IPS-NIHi7 (cell line): ENCODE results near the gene NGLY1.

ENCODE experiments used
- DNase-seq: peaks from one replicate; pipeline ENCODE4 v3.0.0; 2012; ENCODE audit warnings: mixed read lengths; ENCODE audit errors: extremely low spot score

NGLY1 gene

GRCh38 chr3:25782938-25783660, at the start of gene NGLY1:
Gene NGLY1 (minus strand): TSS chr3:25783443. CDS start chr3:25783390, 53 bp downstream.
- peak; percentile 92 for DNase-seq

DNA sequence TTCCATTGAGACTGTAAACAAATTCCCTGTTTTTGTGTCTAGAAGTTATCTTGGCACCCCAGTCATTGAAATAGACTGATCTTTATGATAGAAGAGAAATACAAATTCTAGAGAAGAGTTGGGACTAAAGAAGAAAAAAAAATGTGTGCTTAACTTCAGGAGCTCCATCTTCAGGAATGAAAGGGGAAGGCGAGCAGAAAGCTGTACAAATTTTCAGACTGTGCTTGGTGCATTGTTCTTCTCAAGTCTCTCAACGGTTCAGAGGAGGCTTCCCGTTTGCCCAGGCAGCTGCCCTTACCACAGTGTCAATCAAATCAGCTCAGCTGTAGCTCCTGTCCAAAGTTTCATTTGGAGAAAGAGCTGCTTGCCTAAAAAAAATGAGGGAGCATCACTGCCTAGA, 48.3 kb upstream of the NGLY1 start:
- peak; percentile 16 for DNase-seq

- DNase-seq: no peak
Observed at GRCh38 chr3:25830373-25831280, 47.4 kb upstream of the NGLY1 start.

DNA sequence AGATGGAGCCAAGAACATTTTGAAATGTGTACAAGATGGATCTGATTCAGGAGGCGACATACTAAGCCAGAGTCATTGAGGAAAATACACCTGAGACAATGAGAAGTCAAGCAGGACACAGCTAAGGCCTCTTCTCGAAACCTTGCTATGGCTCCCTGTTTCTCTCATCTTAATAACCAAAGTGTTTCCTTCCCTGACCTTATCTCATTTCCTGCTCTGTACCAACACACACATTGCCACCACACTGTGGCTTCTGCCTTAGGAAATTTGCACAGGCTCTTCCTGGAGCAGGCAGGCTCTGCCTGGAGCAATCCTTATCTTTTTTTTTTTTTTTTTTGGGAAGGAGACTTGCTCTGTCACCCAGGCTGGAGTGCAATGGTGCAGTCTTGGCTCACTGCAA, 43.3 kb upstream of the NGLY1 start:
- no peak for DNase-seq

DNA sequence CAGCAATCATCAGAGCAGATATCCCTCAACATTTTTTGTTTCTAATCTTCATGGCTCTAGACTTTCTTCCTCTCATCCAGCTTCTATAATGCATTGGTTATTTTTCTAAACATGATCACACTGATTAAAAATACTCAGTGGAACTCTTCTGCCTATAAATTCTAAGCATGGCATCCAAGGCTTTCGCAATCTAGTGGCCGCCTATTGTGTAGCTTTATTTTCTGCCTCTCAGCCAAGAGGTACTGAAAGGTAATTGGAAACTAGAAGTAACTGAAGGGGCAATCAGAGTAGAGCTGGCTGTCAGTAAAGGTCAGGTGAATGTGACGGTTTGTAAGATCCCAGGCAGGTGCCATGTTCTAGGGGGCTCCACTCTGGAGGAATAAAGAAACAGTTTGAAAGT, 40.1 kb upstream of the NGLY1 start:
- DNase-seq: no peak

GRCh38 chr3:25821746-25822573, 38.7 kb upstream of the NGLY1 start:
- DNase-seq: no peak

DNA sequence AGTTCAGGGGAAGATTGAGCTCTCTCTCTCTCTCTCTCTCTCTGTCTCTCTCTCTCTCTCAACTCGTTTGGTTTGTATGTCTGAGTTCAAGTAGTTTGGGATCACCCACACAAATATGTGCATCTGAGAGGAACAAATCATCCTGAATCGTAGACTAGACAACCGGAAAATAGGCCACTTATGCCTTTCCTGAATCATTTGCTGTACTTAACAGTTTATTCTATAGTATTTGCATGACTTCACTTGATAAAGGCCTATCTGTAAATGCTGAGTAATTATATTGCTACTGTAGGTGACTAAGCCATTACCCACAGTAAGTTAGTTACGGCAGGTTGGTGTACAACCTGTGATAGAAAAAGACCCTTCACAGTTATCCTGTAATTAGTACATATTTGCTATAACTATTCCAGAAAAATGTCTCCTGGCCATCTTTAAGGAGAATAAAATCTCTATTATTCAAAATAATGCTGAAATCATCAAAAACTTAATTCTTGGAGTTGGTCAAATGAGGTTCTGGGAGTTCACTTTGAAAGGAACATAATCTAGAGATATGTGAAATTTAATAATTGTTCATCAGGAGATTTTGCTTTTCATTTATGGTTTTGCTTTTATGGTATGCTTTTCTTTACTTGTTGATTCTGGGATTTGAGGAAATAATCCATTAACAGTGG, 37.7 kb upstream of the NGLY1 start:
- no peak for DNase-seq

DNA sequence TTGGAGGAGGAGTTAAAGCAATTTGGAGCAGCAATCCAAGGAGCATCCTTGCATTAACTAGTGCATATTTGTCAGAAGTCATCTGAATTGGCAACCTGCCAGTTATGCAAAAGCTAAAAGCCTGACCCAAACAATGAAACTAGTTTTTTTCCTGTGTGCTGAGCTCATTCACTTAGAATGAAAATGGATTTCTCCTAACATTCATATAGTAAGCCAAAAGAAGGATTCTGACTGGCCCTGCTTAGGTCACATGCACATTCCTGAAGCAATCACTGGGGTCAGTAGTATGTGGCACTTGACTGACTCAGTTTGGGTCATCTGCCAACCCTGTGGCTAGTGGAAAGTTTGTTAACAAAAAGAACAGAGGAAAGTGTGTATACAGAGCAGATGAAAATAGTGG, 37.1 kb upstream of the NGLY1 start:
- peak; percentile 10 for DNase-seq

GRCh38 chr3:25818335-25818734, 35.1 kb upstream of the NGLY1 start:
- DNase-seq: no peak

DNA sequence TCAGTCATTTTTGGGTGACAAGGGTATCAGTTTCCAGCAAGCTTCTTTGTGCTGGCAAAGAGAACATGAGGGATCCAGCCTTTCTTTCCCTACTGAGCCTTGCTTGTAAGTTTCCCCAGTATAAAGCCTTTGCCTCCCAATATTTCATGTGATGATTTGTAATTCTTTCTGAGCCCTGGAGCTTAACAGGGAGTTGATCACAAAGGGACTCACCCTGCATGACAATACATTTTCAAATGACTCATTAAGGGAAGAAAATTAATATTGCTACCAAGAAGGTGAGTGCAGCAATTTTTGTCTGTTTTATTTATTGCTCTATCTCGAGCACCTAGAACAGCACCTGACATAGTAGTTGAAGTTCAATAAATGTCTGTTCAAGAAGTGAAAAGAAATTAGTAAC, 34.4 kb upstream of the NGLY1 start:
- DNase-seq: no peak

GRCh38 chr3:25817107-25817506, 33.9 kb upstream of the NGLY1 start:
- DNase-seq: no peak

DNA sequence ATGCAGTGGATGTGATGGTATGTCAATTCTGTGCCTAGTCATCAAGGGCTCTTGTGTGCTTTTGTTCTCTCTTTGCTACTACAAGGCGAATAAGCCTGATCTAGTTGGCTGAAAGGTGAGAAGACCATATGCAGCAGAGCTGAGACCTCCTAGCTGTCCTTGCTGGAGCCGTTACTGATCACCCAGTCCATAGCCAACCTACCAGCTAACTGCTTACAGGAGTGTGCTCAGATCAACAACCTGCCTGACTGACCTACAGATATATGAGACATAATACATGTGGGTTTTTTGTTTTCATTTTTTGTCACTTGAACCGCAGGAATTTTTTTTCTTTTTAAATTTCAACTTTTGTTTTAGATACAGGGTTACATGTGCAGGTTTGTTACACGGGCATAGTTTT, 29.4 kb upstream of the NGLY1 start:
- DNase-seq: peak; percentile 10

- DNase-seq: no peak
Observed at GRCh38 chr3:25804676-25805075, 21.4 kb upstream of the NGLY1 start.

GRCh38 chr3:25803833-25804232, 20.6 kb upstream of the NGLY1 start:
- no peak for DNase-seq

DNA sequence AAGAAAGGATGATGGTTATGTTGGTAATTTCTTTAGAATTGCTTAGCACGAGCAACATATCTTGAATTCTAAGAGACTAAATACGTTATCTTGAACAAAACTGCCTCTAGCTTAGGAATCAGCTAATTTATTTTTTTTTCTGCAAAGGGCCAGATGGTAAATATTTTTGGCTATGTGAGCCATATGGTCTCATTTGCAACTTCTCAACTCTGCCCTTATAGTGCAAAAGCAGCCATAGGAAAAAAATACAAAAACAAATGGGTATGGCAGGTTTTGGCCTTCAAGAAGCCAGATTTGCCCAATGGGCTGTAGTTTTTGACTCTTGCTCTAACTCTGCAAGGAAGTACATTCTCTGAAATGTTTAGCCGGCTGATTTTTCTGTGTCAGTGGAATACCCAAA, 18.5 kb upstream of the NGLY1 start:
- no peak for DNase-seq

DNA sequence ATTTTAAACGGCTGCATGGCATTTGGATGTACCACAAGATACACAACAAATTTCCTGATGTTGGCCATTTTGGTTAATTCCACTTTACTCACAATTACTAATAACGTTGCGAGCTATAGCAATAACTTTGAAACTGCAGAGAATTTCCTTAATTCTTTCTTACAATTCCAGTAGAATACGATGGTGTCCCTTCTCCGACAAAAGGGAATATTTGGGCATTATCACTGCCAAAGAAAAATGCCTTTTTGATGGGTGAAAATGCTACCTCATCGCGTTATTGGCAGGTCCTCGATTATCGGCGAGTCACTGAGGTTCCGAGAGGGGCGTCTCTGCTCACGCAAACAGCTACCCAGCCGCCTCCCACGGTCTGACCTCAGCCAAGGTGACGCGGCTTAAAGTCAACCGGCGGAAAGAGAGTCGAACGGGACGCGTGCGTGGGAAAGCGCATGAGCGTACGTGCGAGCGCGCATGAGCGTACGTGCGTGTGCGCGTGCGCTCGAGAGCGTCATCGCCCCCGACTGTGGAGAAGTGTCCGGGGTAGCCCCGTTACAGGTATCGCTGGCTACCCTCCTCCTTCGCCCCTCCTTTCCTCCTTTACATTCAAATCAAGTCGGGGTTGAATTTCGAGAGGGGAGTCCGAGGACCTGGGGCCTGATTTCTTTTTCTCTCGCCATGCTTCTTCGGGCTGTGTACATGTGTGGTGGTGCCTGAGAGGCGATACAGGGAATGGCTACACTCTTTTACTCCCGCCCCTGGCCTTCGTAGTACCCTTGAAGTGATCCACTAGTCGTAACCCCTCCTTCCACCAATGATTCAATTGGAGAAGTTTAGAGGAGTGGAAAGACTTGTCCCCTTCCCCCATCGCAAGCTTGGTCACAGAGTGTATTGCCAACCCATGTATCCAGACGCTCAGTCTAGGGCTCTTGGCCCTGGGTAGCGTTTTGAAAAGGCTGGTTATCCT, 6.6 kb upstream of the NGLY1 start, which contains the start of gene OXSM:
Gene OXSM, plus strand, starts transcription at position 495 of the 961 bp plus-strand sequence. CDS start 931 bp downstream, outside the sequence.
- DNase-seq: peak; percentile 80

DNA sequence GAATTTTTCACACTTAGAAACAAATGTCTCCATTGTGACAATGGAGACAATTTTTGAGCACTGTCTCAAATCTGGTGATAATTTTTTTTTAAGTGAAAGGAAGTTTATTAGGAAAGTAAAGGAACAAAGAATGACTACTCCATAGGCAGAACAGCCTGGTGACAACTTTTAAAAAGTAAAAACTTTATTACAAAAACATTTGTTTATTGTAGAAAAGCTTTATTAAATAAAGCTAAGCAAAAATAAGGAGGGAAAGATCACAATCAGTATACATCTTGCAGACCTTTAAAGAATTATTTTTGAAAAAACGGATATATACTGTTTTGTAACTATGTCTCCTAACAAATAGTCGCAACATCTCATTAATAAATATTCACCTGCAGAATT, 6.0 kb upstream of the NGLY1 start:
- no peak for DNase-seq

GRCh38 chr3:25787689-25788088, 4.4 kb upstream of the NGLY1 start:
- no peak for DNase-seq

GRCh38 chr3:25785826-25786225, 2.6 kb upstream of the NGLY1 start:
- DNase-seq: no peak

GRCh38 chr3:25784971-25785370, 1.7 kb upstream of the NGLY1 start:
- no peak for DNase-seq
